CD14-positive monocyte (primary cell): ENCODE measurements around the gene ANP32A. TPM values are rescaled to one million over a fixed set of nuclear protein-coding genes. Genes with fewer than 3 reads are reported as not detected.
A peak's percentile ranks its signal among the peaks of the same experiment; 100 is the strongest.

ENCODE experiments used
- DNase-seq, 3 donors: peaks; one replicate each; pipeline ENCODE4 v3.0.0-alpha.2; 2011 to 2022
- H2AFZ ChIP-seq: 2 replicates; pipeline ENCODE4 v1.6.0; 2012; ENCODE audit warnings: mild to moderate bottlenecking, low read depth, low read length, inconsistent platforms; ENCODE audit not compliant: insufficient read depth, poor library complexity, severe bottlenecking
- H3K27ac ChIP-seq, 2 donors: 1 replicate in 1 of 2; 2 replicates in 1 of 2; pipeline ENCODE4 v1.5.1; 2012 to 2013; ENCODE audit warnings: low read length in 2 of 2, control low read depth in 1 of 2, inconsistent platforms in 1 of 2, low read depth in 1 of 2, mild to moderate bottlenecking in 1 of 2
- H3K27me3 ChIP-seq, 2 donors: one replicate each; pipeline versions ENCODE4 v1.6.0 to v1.6.1; 2011 to 2013; ENCODE audit warnings: low read length in 2 of 2; ENCODE audit not compliant: control insufficient read depth in 2 of 2, insufficient read depth in 2 of 2
- H3K36me3 ChIP-seq, 2 donors: replicated peaks in 1 of 2; 1 replicate in 1 of 2; 2 replicates in 1 of 2; pipeline versions ENCODE4 v1.5.1 to v1.6.1; 2012 to 2013; ENCODE audit warnings: low read length in 2 of 2, control low read depth in 1 of 2, inconsistent platforms in 1 of 2, mild to moderate bottlenecking in 1 of 2; ENCODE audit not compliant: insufficient read depth in 2 of 2, control insufficient read depth in 1 of 2
- H3K4me1 ChIP-seq, 2 donors: 1 replicate in 1 of 2; 2 replicates in 1 of 2; pipeline versions ENCODE4 v1.5.1 to v1.6.1; 2012 to 2013; ENCODE audit warnings: low read length in 2 of 2, control low read depth in 1 of 2, inconsistent platforms in 1 of 2, mild to moderate bottlenecking in 1 of 2, moderate library complexity in 1 of 2; ENCODE audit not compliant: insufficient read depth in 2 of 2, control insufficient read depth in 1 of 2
- H3K4me2 ChIP-seq: replicated peaks from 2 replicates; pipeline ENCODE3; 2012; ENCODE audit warnings: low read length, moderate library complexity, mild to moderate bottlenecking; ENCODE audit not compliant: poor library complexity, severe bottlenecking; ENCODE audit errors: extremely low read depth
- H3K4me3 ChIP-seq, 3 experiments: fragments of 200-600 bp in 1 of 3; sonication (generic) in 1 of 3; replicated peaks in 1 of 3; 1 replicate in 2 of 3; 2 replicates in 1 of 3; pipeline ENCODE4 v1.5.1; 2011 to 2013; ENCODE audit warnings: low read length in 3 of 3, mild to moderate bottlenecking in 3 of 3, control low read depth in 2 of 3, low read depth in 2 of 3, inconsistent platforms in 1 of 3, moderate library complexity in 1 of 3
- H3K79me2 ChIP-seq: 2 replicates; pipeline ENCODE4 v1.6.0; 2012; ENCODE audit warnings: mild to moderate bottlenecking, control low read depth, inconsistent platforms, low read length, moderate library complexity; ENCODE audit not compliant: insufficient read depth
- H3K9ac ChIP-seq: 2 replicates; pipeline ENCODE4 v1.6.0; 2017; ENCODE audit warnings: low read length, mild to moderate bottlenecking; ENCODE audit not compliant: insufficient read depth, poor library complexity, severe bottlenecking
- H3K9me3 ChIP-seq, 2 donors: replicated peaks in 1 of 2; 1 replicate in 1 of 2; 2 replicates in 1 of 2; pipeline versions ENCODE4 v1.5.1 to v1.6.1; 2012 to 2013; ENCODE audit warnings: low read length in 2 of 2, control low read depth in 1 of 2; ENCODE audit not compliant: control insufficient read depth in 1 of 2, insufficient read depth in 1 of 2
- H4K20me1 ChIP-seq: 2 replicates; pipeline ENCODE4 v1.6.0; 2012; ENCODE audit warnings: mild to moderate bottlenecking, low read length, control low read depth, moderate library complexity; ENCODE audit not compliant: insufficient read depth
- H3K27ac Mint-ChIP-seq, 7 donors: one replicate each; pipeline ENCODE4 v1.8.0; 2020; ENCODE audit warnings: mild to moderate bottlenecking in 7 of 7, mixed read lengths in 7 of 7, moderate library complexity in 6 of 7, inconsistent platforms in 2 of 7
- H3K27me3 Mint-ChIP-seq, 3 donors: one replicate each; pipeline ENCODE4 v1.8.0; 2021 to 2022; ENCODE audit warnings: low read depth in 3 of 3, mild to moderate bottlenecking in 3 of 3, mixed read lengths in 3 of 3, moderate library complexity in 3 of 3, inconsistent platforms in 1 of 3
- H3K36me3 Mint-ChIP-seq, 2 donors: one replicate each; pipeline ENCODE4 v1.8.0; 2020; ENCODE audit warnings: mixed read lengths in 2 of 2, inconsistent platforms in 1 of 2, mild to moderate bottlenecking in 1 of 2
- H3K4me1 Mint-ChIP-seq: one replicate; pipeline ENCODE4 v1.8.0; 2020; ENCODE audit warnings: mild to moderate bottlenecking, mixed read lengths
- H3K4me3 Mint-ChIP-seq, 2 donors: one replicate each; pipeline ENCODE4 v1.8.0; 2020; ENCODE audit warnings: mild to moderate bottlenecking in 2 of 2, mixed read lengths in 2 of 2, moderate library complexity in 1 of 2
- H3K9me3 Mint-ChIP-seq, 7 donors: one replicate each; pipeline ENCODE4 v1.8.0; 2020 to 2022; ENCODE audit warnings: mixed read lengths in 7 of 7, mild to moderate bottlenecking in 6 of 7, moderate library complexity in 6 of 7, inconsistent platforms in 2 of 7
- CTCF ChIP-seq: fragments of 200-600 bp; IDR thresholded peaks from one replicate; pipeline ENCODE4 v1.8.0; 2022; ENCODE audit warnings: antibody characterized with exemption, mild to moderate bottlenecking
- intact Hi-C, 2 donors: fragments of 100-400 bp; cut with micrococcal nuclease; formaldehyde crosslinking; loops; one replicate each; pipeline versions ENCODE4 v1.15.0 to v1.15.1; 2023
- polyA plus RNA-seq, 3 donors: library from polyadenylated mRNA; depleted of rRNA in 1 of 3; unstranded in 2 of 3; stranded (reverse) in 1 of 3; fragments of 300-500 nt in 2 of 3; fragments of >200 nt in 1 of 3; fragmentation: Illumina TruSeq in 2 of 3; gene quantifications; 1 replicate in 2 of 3; 2 replicates in 1 of 3; pipeline ENCODE4 v1.2.3, GENCODE V29; 2012 to 2021

ANP32A gene
- polyA plus RNA-seq, 3 donors = 75.4 to 98.8 (median 86.8) TPM

- H4K20me1 ChIP-seq = no peaks in the 10 kb centered on the region
- no peak overlapping the region for H3K4me3 ChIP-seq
- no peak overlapping the region for H3K4me2 ChIP-seq
- H3K4me1 ChIP-seq = no peaks in the 10 kb centered on the region
- H3K27ac ChIP-seq = no peak overlapping the region
- no peak overlapping the region for H3K9ac ChIP-seq
- H3K36me3 ChIP-seq = no peaks in the 10 kb centered on the region
- no peak overlapping the region for H3K4me3 Mint-ChIP-seq
- no peak for DNase-seq
- no peaks in the 10 kb centered on the region for H3K9me3 ChIP-seq
- no peaks in the 10 kb centered on the region for H3K79me2 ChIP-seq
- no peaks in the 10 kb centered on the region for H3K27me3 ChIP-seq
- no peaks in the 10 kb centered on the region for H3K36me3 Mint-ChIP-seq
- intact Hi-C loops = loop anchor here in 1 of 2 donors (10.0 kb wide), 1 partner anchor 99 kb away; no protein-coding TSS in a partner anchor
- no peak for TF ChIP-seq CTCF
- H3K4me1 Mint-ChIP-seq = peaks cover 17% of the 10 kb centered on the region
- no peak overlapping the region for H3K27ac Mint-ChIP-seq
- peaks cover 0 to 2% (median 0%) of the 10 kb centered on the region in 7 donors for H3K9me3 Mint-ChIP-seq
- H2AFZ ChIP-seq = no peak overlapping the region
- H3K27me3 Mint-ChIP-seq = peaks cover 0 to 6% (median 1%) of the 10 kb centered on the region in 3 donors
These were observed 85.1 kb downstream of the ANP32A start for GRCh38 chr15:68735610-68736009.

- H3K27ac ChIP-seq = no peak overlapping the region
- Mint-ChIP-seq H3K27me3 (peaks cover 0 to 3% (median 1%) of the 10 kb centered on the region in 3 donors), H3K36me3 (no peaks in the 10 kb centered on the region), H3K4me3 (no peak overlapping the region), H3K4me1 (peaks cover 17% of the 10 kb centered on the region), H3K9me3 (peaks cover 0 to 2% (median 0%) of the 10 kb centered on the region in 7 donors), H3K27ac (peak overlapping the region in 1 of 7 donors; percentile 42)
- H2AFZ ChIP-seq = no peak overlapping the region
- no peaks in the 10 kb centered on the region for H3K27me3 ChIP-seq
- H3K36me3 ChIP-seq = no peaks in the 10 kb centered on the region
- H3K9me3 ChIP-seq = no peaks in the 10 kb centered on the region
- intact Hi-C loops = loop anchor here (5.0 to 10.0 kb wide), 3 partner anchors 92 to 142 kb away; no protein-coding TSS in a partner anchor
- H3K79me2 ChIP-seq = no peaks in the 10 kb centered on the region
- no peaks in the 10 kb centered on the region for H3K4me1 ChIP-seq
- H4K20me1 ChIP-seq = no peaks in the 10 kb centered on the region
- DNase-seq = no peak
- no peak for TF ChIP-seq CTCF
- no peak overlapping the region for H3K4me3 ChIP-seq
- no peak overlapping the region for H3K4me2 ChIP-seq
- no peak overlapping the region for H3K9ac ChIP-seq
These were observed 85.8 kb downstream of the ANP32A start for GRCh38 chr15:68734881-68735280.
